ENCODE measurements around the gene ARPP21.

ARPP21 gene

GRCh38 chr3:35673017-35673416 is 33.7 kb downstream of the ARPP21 start:
- H3K9me3 ChIP-seq (ENCODE audit: severe bottlenecking): no peaks in the 10 kb centered on the region
- H3K27ac ChIP-seq: no peak overlapping the region
- H3K36me3 ChIP-seq: no peaks in the 10 kb centered on the region
- no peak for DNase-seq
- TF ChIP-seq CTCF (IDR thresholded peaks at IDR 0.05; ENCODE audit: low read depth, low read length): no peak
- no peak overlapping the region for H3K4me3 ChIP-seq (ENCODE audit: low read depth, low read length)
- no peaks in the 10 kb centered on the region for H3K27me3 ChIP-seq (ENCODE audit: insufficient read depth, low read depth, severe bottlenecking)

- no peak overlapping the region for H3K4me3 ChIP-seq (ENCODE audit: low read depth, low read length)
- no peak overlapping the region for H3K27ac ChIP-seq
- no peaks in the 10 kb centered on the region for H3K27me3 ChIP-seq (ENCODE audit: insufficient read depth, low read depth, severe bottlenecking)
- TF ChIP-seq CTCF (IDR thresholded peaks at IDR 0.05; ENCODE audit: low read depth, low read length): no peak
- no peaks in the 10 kb centered on the region for H3K36me3 ChIP-seq
- H3K9me3 ChIP-seq (ENCODE audit: severe bottlenecking): no peaks in the 10 kb centered on the region
- DNase-seq: no peak
Measured at GRCh38 chr3:35674451-35675109, 35.3 kb downstream of the ARPP21 start.

GRCh38 chr3:35675206-35675605 is 35.9 kb downstream of the ARPP21 start:
- Histone ChIP-seq H3K27ac (no peak overlapping the region), H3K4me3 (ENCODE audit: low read depth, low read length) (no peak overlapping the region), H3K27me3 (ENCODE audit: insufficient read depth, low read depth, severe bottlenecking) (no peaks in the 10 kb centered on the region), H3K36me3 (no peaks in the 10 kb centered on the region), H3K9me3 (ENCODE audit: severe bottlenecking) (no peaks in the 10 kb centered on the region)
- DNase-seq: no peak
- TF ChIP-seq CTCF (IDR thresholded peaks at IDR 0.05; ENCODE audit: low read depth, low read length): no peak

- Histone ChIP-seq H3K27ac (no peak overlapping the region), H3K36me3 (no peaks in the 10 kb centered on the region), H3K9me3 (ENCODE audit: severe bottlenecking) (no peaks in the 10 kb centered on the region), H3K4me3 (ENCODE audit: low read depth, low read length) (no peak overlapping the region), H3K27me3 (ENCODE audit: insufficient read depth, low read depth, severe bottlenecking) (no peaks in the 10 kb centered on the region)
- no peak for DNase-seq
- no peak for TF ChIP-seq CTCF (IDR thresholded peaks at IDR 0.05; ENCODE audit: low read depth, low read length)
Measured at GRCh38 chr3:35675621-35676020, 36.3 kb downstream of the ARPP21 start.

GRCh38 chr3:35677797-35678196 is 38.5 kb downstream of the ARPP21 start:
- H3K27ac ChIP-seq: no peak overlapping the region
- H3K4me3 ChIP-seq (ENCODE audit: low read depth, low read length): no peak overlapping the region
- DNase-seq: no peak
- no peaks in the 10 kb centered on the region for H3K36me3 ChIP-seq
- no peak for TF ChIP-seq CTCF (IDR thresholded peaks at IDR 0.05; ENCODE audit: low read depth, low read length)
- H3K27me3 ChIP-seq (ENCODE audit: insufficient read depth, low read depth, severe bottlenecking): no peaks in the 10 kb centered on the region
- H3K9me3 ChIP-seq (ENCODE audit: severe bottlenecking): no peaks in the 10 kb centered on the region

- Histone ChIP-seq H3K4me3 (ENCODE audit: low read depth, low read length) (peak overlapping the region; percentile 48), H3K27ac (no peak overlapping the region), H3K36me3 (no peaks in the 10 kb centered on the region), H3K9me3 (ENCODE audit: severe bottlenecking) (no peaks in the 10 kb centered on the region), H3K27me3 (ENCODE audit: insufficient read depth, low read depth, severe bottlenecking) (no peaks in the 10 kb centered on the region)
- no peak for DNase-seq
- no peak for TF ChIP-seq CTCF (IDR thresholded peaks at IDR 0.05; ENCODE audit: low read depth, low read length)
Measured at GRCh38 chr3:35678643-35679161, 39.4 kb downstream of the ARPP21 start.

Measured in WERI-Rb-1 (cell line).